H1 (cell line): ENCODE measurements around the gene LIX1L. TPM values are rescaled to one million over a fixed set of nuclear protein-coding genes. Genes with fewer than 3 reads are reported as not detected.

Experiments
- CTCF ChIA-PET: fragments of 300-600 bp; sonication (Branson Sonifier 250); formaldehyde crosslinking; loops from one replicate; lab custom pipeline; 2021; ENCODE audit not compliant: partially characterized antibody; lab: Charles Lee
- POLR2A ChIA-PET: fragments of 300-600 bp; sonication (Branson Sonifier 250); formaldehyde crosslinking; loops from one replicate; lab custom pipeline; 2021; ENCODE audit warnings: inconsistent platforms; ENCODE audit not compliant: partially characterized antibody; lab: Charles Lee
- DNase-seq, 2 experiments: peaks; one replicate each; pipeline versions ENCODE4 v3.0.0 to v3.0.0-alpha.2; 2010 to 2022; ENCODE audit warnings: low spot score in 2 of 2, low read depth in 1 of 2, mixed read lengths in 1 of 2
- FAIRE-seq: peaks from 2 replicates; lab custom pipeline; 2011; peaks lifted over from hg19 to GRCh38; lab: Jason Lieb, UNC
- H2AFZ ChIP-seq: 2 replicates; pipeline ENCODE4 v1.8.1; 2012; ENCODE audit warnings: low read length, inconsistent platforms
- H2AK5ac ChIP-seq: 2 replicates; pipeline ENCODE4 v1.6.1; 2013; ENCODE audit warnings: low read depth, low read length
- H2BK120ac ChIP-seq: replicated peaks from 2 replicates; pipeline ENCODE3; 2013; ENCODE audit warnings: low read depth, low read length, inconsistent platforms
- H2BK12ac ChIP-seq: 2 replicates; pipeline ENCODE4 v1.6.1; 2013; ENCODE audit warnings: low read depth, low read length
- H2BK15ac ChIP-seq: 2 replicates; pipeline ENCODE4 v1.6.1; 2013; ENCODE audit warnings: low read length
- H2BK20ac ChIP-seq: 2 replicates; pipeline ENCODE4 v1.6.1; 2013; ENCODE audit warnings: low read length
- H2BK5ac ChIP-seq: 2 replicates; pipeline ENCODE4 v1.6.1; 2013; ENCODE audit warnings: low read depth, low read length
- H3K14ac ChIP-seq: 2 replicates; pipeline ENCODE4 v1.6.1; 2013; ENCODE audit warnings: inconsistent platforms; ENCODE audit not compliant: insufficient read length
- H3K18ac ChIP-seq: 2 replicates; pipeline ENCODE4 v1.6.1; 2013; ENCODE audit warnings: low read length; ENCODE audit errors: extremely low read depth
- H3K23ac ChIP-seq: 2 replicates; pipeline ENCODE4 v1.6.1; 2013; ENCODE audit warnings: inconsistent platforms; ENCODE audit not compliant: insufficient read length
- H3K23me2 ChIP-seq: 2 replicates; pipeline ENCODE4 v1.6.1; 2013; ENCODE audit warnings: low read depth, low read length
- H3K27ac ChIP-seq: 2 replicates; pipeline ENCODE4 v1.6.1; 2011; ENCODE audit warnings: low read depth, low read length, inconsistent platforms
- H3K27me3 ChIP-seq, 4 experiments: replicated peaks in 1 of 4; 1 replicate in 1 of 4; 2 replicates in 3 of 4; pipeline versions ENCODE4 v1.6.1 to v1.8.1; 2011 to 2013; ENCODE audit warnings: low read length in 3 of 4, mild to moderate bottlenecking in 3 of 4, inconsistent platforms in 2 of 4, mixed read lengths in 2 of 4, moderate library complexity in 1 of 4; ENCODE audit not compliant: control insufficient read depth in 3 of 4, insufficient read depth in 3 of 4; ENCODE audit errors: extremely low read depth in 1 of 4
- H3K36me3 ChIP-seq, 4 experiments: 2 replicates each; pipeline versions ENCODE4 v1.6.1 to v1.8.1; 2011 to 2013; ENCODE audit warnings: mild to moderate bottlenecking in 4 of 4, low read length in 3 of 4, moderate library complexity in 2 of 4, control low read depth in 1 of 4, inconsistent platforms in 1 of 4; ENCODE audit not compliant: insufficient read depth in 4 of 4, control insufficient read depth in 2 of 4
- H3K4ac ChIP-seq: replicated peaks from 2 replicates; pipeline ENCODE3; 2013; ENCODE audit warnings: low read length, low read depth, mixed read lengths, inconsistent platforms; ENCODE audit not compliant: insufficient read length
- H3K4me1 ChIP-seq, 4 experiments: replicated peaks in 1 of 4; 1 replicate in 1 of 4; 2 replicates in 3 of 4; pipeline versions ENCODE4 v1.6.1 to v1.8.1; 2011 to 2013; ENCODE audit warnings: low read length in 3 of 4, inconsistent platforms in 2 of 4, mixed read lengths in 1 of 4; ENCODE audit not compliant: insufficient read depth in 4 of 4, control insufficient read depth in 3 of 4
- H3K4me2 ChIP-seq, 2 experiments: 2 replicates each; pipeline versions ENCODE4 v1.6.1 to v1.8.1; 2011 to 2013; ENCODE audit warnings: low read depth in 2 of 2, low read length in 2 of 2, control low read depth in 1 of 2, inconsistent platforms in 1 of 2, mild to moderate bottlenecking in 1 of 2; ENCODE audit not compliant: insufficient read depth in 1 of 2
- H3K4me3 ChIP-seq, 4 experiments: fragments of 200-600, 300-600 bp in 1 of 4; sonication (generic), shearing (Covaris generic), sonication (Bioruptor Twin) in 1 of 4; 2 replicates each; pipeline versions ENCODE4 v1.5.1 to v1.8.1; 2011 to 2016; ENCODE audit warnings: low read length in 4 of 4, low read depth in 3 of 4, control low read depth in 2 of 4, inconsistent platforms in 2 of 4, mild to moderate bottlenecking in 2 of 4, mixed read lengths in 1 of 4, moderate library complexity in 1 of 4; ENCODE audit not compliant: insufficient read depth in 2 of 4; ENCODE audit errors: extremely low read depth in 1 of 4
- H3K56ac ChIP-seq: replicated peaks from 2 replicates; pipeline ENCODE3; 2013; ENCODE audit warnings: low read depth, mild to moderate bottlenecking, mixed read lengths, low read length, inconsistent platforms; ENCODE audit not compliant: insufficient read length
- H3K79me1 ChIP-seq: 2 replicates; pipeline ENCODE4 v1.6.1; 2013; ENCODE audit warnings: low read depth, low read length, control low read depth
- H3K79me2 ChIP-seq, 2 experiments: 2 replicates each; pipeline versions ENCODE4 v1.6.1 to v1.8.1; 2012 to 2013; ENCODE audit warnings: low read length in 2 of 2, mild to moderate bottlenecking in 2 of 2, inconsistent platforms in 1 of 2; ENCODE audit not compliant: insufficient read depth in 2 of 2, control insufficient read depth in 1 of 2
- H3K9ac ChIP-seq, 4 experiments: replicated peaks in 1 of 4; 1 replicate in 1 of 4; 2 replicates in 3 of 4; pipeline versions ENCODE4 v1.6.1 to v1.8.1; 2011 to 2013; ENCODE audit warnings: low read depth in 3 of 4, low read length in 3 of 4, control low read depth in 2 of 4, mild to moderate bottlenecking in 2 of 4, moderate library complexity in 2 of 4, inconsistent platforms in 1 of 4; ENCODE audit errors: extremely low read depth in 1 of 4
- H3K9me3 ChIP-seq, 2 experiments: 2 replicates each; pipeline versions ENCODE4 v1.6.1 to v1.8.1; 2012 to 2013; ENCODE audit warnings: mild to moderate bottlenecking in 2 of 2, moderate library complexity in 2 of 2, control low read depth in 1 of 2, inconsistent platforms in 1 of 2, low read depth in 1 of 2, low read length in 1 of 2, mixed read lengths in 1 of 2; ENCODE audit not compliant: insufficient read depth in 2 of 2
- H4K20me1 ChIP-seq, 2 experiments: replicated peaks in 1 of 2; 2 replicates each; pipeline versions ENCODE3 to v1.8.1; 2011 to 2013; ENCODE audit warnings: inconsistent platforms in 2 of 2, low read length in 2 of 2, mild to moderate bottlenecking in 1 of 2; ENCODE audit not compliant: insufficient read depth in 2 of 2, control insufficient read depth in 1 of 2
- H4K5ac ChIP-seq: 2 replicates; pipeline ENCODE4 v1.6.1; 2013; ENCODE audit warnings: low read length, low read depth, mixed read lengths, inconsistent platforms; ENCODE audit not compliant: insufficient read length
- H4K8ac ChIP-seq: 2 replicates; pipeline ENCODE4 v1.8.0; 2013; ENCODE audit warnings: mild to moderate bottlenecking, moderate library complexity, low read length, inconsistent platforms; ENCODE audit not compliant: insufficient read depth; ENCODE audit errors: extremely low read depth
- H4K91ac ChIP-seq: replicated peaks from 2 replicates; pipeline ENCODE3; 2013; ENCODE audit warnings: low read length, mixed read lengths, inconsistent platforms; ENCODE audit not compliant: insufficient read length
- BRCA1 ChIP-seq: IDR thresholded peaks from 2 replicates; pipeline ENCODE4 v1.6.1; 2012; ENCODE audit warnings: low read depth, low read length, improper control_type of control experiment
- CHD1 ChIP-seq: IDR thresholded peaks from 2 replicates; pipeline ENCODE4 v1.6.1; 2012; ENCODE audit warnings: low read depth, low read length, improper control_type of control experiment
- EGR1 ChIP-seq: IDR thresholded peaks from 2 replicates; pipeline ENCODE4 v1.6.1; 2011; ENCODE audit warnings: low read depth, low read length, borderline replicate concordance
- EP300 ChIP-seq, 2 experiments: IDR thresholded peaks; 1 replicate in 1 of 2; 2 replicates in 1 of 2; pipeline ENCODE4 v1.6.1; 2011 to 2012; ENCODE audit warnings: low read depth in 2 of 2, low read length in 2 of 2, mild to moderate bottlenecking in 2 of 2, borderline replicate concordance in 1 of 2, inconsistent platforms in 1 of 2, moderate library complexity in 1 of 2
- JUN ChIP-seq: IDR thresholded peaks from 2 replicates; pipeline ENCODE4 v1.6.1; 2011; ENCODE audit warnings: low read depth, mild to moderate bottlenecking, improper control_type of control experiment, low read length
- JUND ChIP-seq: IDR thresholded peaks from 2 replicates; pipeline ENCODE4 v1.6.1; 2011; ENCODE audit warnings: mild to moderate bottlenecking, improper control_type of control experiment, low read length
- KDM4A ChIP-seq: IDR thresholded peaks from one replicate; pipeline ENCODE4 v1.7.1; 2012; ENCODE audit warnings: low read depth, mild to moderate bottlenecking, moderate library complexity, low read length, inconsistent platforms; ENCODE audit not compliant: severe bottlenecking
- PHF8 ChIP-seq: fragments of 200-600 bp; sonication (generic); conservative IDR thresholded peaks from 2 replicates; pipeline ENCODE4 v1.7.1; 2012; ENCODE audit warnings: low read depth, mild to moderate bottlenecking, inconsistent platforms, low read length, moderate library complexity
- RFX5 ChIP-seq: IDR thresholded peaks from 2 replicates; pipeline ENCODE4 v1.6.1; 2011; ENCODE audit warnings: low read depth, low read length, improper control_type of control experiment, borderline replicate concordance
- SP4 ChIP-seq: IDR thresholded peaks from 2 replicates; pipeline ENCODE4 v1.6.1; 2012; ENCODE audit warnings: low read length, inconsistent platforms
- polyA plus RNA-seq, 7 experiments: library from polyadenylated mRNA; depleted of rRNA in 3 of 7; stranded (reverse) in 5 of 7; unstranded in 2 of 7; fragments of >200 nt in 5 of 7; fragments of 200-250 nt in 2 of 7; gene quantifications; 1 replicate in 5 of 7; 2 replicates in 1 of 7; 4 replicates in 1 of 7; pipeline versions ENCODE4 v1.2.1 to v1.2.3, GENCODE V29; 2011 to 2013; ENCODE audit warnings: missing spikeins in 2 of 7, mixed read lengths in 2 of 7
- total RNA-seq: library from RNA; stranded (reverse); fragmentation: NEBNext Ultra II Directional; extraction: Animal tissue kit (Norgen Biotek cat#: 25700); gene quantifications from 2 replicates; pipeline ENCODE4 v1.2.1, GENCODE V29; 2021
- TF ChIP-seq, protein P1 (sequence below): IDR thresholded peaks from 2 replicates; pipeline ENCODE4 v1.6.1; 2012; ENCODE audit warnings: low read length, inconsistent platforms

The LIX1L gene
- total and polyA plus RNA-seq, 2 of the 8 experiments (the other 6 are each of a cell fraction or from before 2014, with no cell fraction given) = 2.9 to 3.7 TPM

DNA sequence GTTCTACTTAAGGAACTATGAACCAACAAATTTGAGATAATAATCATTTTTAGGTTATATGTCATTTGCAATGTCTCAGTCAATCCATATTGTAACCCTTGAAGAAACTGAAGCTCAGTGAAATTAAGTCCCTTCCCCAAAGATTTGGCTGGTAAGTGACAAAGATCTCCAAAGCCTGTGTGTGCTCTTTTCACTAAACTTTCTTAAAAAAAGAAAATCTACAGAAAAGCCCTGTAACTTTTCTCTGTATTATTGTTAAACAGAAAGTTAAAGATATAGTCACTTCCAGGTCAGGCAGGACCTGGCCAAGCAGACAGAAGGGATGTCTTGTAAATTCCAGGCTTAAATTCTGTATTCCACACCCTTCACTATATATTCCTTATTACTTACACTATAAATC lies 1.5 kb downstream of the LIX1L start:
- CTCF ChIA-PET = interaction anchor here (1.5 to 3.4 kb wide), 2 partner anchors 20 to 64 kb away, joined by 3 to 14 read pairs; no protein-coding TSS in a partner anchor
- no peak overlapping the region for H3K9ac ChIP-seq

More for the DNA sequence above, 1.5 kb downstream of the LIX1L start:
- H3K79me1 ChIP-seq = no peaks in the 10 kb centered on the region
- no peak for DNase-seq
- no peak overlapping the region for H2BK120ac ChIP-seq
- no peak for FAIRE-seq
- no peak overlapping the region for H4K5ac ChIP-seq
- H2BK20ac ChIP-seq = no peak overlapping the region
- H3K9me3 ChIP-seq = no peaks in the 10 kb centered on the region
- TF ChIP-seq KDM4A = no peak
- no peak for TF ChIP-seq SP4
- TF ChIP-seq, protein P1, sequence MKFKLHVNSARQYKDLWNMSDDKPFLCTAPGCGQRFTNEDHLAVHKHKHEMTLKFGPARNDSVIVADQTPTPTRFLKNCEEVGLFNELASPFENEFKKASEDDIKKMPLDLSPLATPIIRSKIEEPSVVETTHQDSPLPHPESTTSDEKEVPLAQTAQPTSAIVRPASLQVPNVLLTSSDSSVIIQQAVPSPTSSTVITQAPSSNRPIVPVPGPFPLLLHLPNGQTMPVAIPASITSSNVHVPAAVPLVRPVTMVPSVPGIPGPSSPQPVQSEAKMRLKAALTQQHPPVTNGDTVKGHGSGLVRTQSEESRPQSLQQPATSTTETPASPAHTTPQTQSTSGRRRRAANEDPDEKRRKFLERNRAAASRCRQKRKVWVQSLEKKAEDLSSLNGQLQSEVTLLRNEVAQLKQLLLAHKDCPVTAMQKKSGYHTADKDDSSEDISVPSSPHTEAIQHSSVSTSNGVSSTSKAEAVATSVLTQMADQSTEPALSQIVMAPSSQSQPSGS = no peak
- no peak for TF ChIP-seq RFX5
- no peak for TF ChIP-seq JUND
- no peak for TF ChIP-seq BRCA1
- TF ChIP-seq EGR1 = no peak
- TF ChIP-seq CHD1 = no peak
- TF ChIP-seq JUN = no peak
- TF ChIP-seq EP300 (IDR thresholded peaks at IDR 0.05; ENCODE audit: borderline replicate concordance in 1 of 2, low read depth in 2 of 2, low read length in 2 of 2) = no peak
- no peak for TF ChIP-seq PHF8
- no peak overlapping the region for H3K56ac ChIP-seq
- H4K20me1 ChIP-seq = peaks cover 0 to 2% of the 10 kb centered on the region in 2 experiments
- no peak overlapping the region; a peak in 1 of 4 replicates for H3K4me2 ChIP-seq
- H3K23me2 ChIP-seq = peaks cover 12% of the 10 kb centered on the region
- H3K23ac ChIP-seq = no peak overlapping the region
- H3K18ac ChIP-seq = no peak overlapping the region
- no peak overlapping the region for H4K91ac ChIP-seq
- peaks cover 5 to 53% (median 39%) of the 10 kb centered on the region in 4 experiments for H3K27me3 ChIP-seq
- no peak overlapping the region for H2BK12ac ChIP-seq
- no peak overlapping the region for H2BK15ac ChIP-seq
- H3K36me3 ChIP-seq = no peaks in the 10 kb centered on the region
- H3K4me3 ChIP-seq = no peak overlapping the region
- no peak overlapping the region for H3K14ac ChIP-seq
- POLR2A ChIA-PET = interaction anchor here (1.2 kb wide), 1 partner anchor 18 kb away, joined by 3 read pairs; no protein-coding TSS in a partner anchor
- peaks cover 0 to 6% (median under 1%) of the 10 kb centered on the region in 4 experiments; a peak in 3 of 7 replicates for H3K4me1 ChIP-seq
- no peak overlapping the region for H2AK5ac ChIP-seq
- H3K4ac ChIP-seq = no peak overlapping the region
- no peak overlapping the region for H3K27ac ChIP-seq
- no peaks in the 10 kb centered on the region for H3K79me2 ChIP-seq
- H2AFZ ChIP-seq = no peak overlapping the region
- no peak overlapping the region for H4K8ac ChIP-seq
- H2BK5ac ChIP-seq = no peak overlapping the region
